ENCODE data around the gene ISG15.

GRCh38 chr1:1041873-1042272, 28.6 kb downstream of the ISG15 start:
- TF ChIP-seq EZH2phosphoT487 (IDR thresholded peaks at IDR 0.05; ENCODE audit: borderline replicate concordance, low read depth) (no peak), JUND (IDR thresholded peaks at IDR 0.05) (no peak), SMC3 (IDR thresholded peaks at IDR 0.05; ENCODE audit: low read depth, low read length) (no peak), RCOR1 (IDR thresholded peaks at IDR 0.05; ENCODE audit: low read length) (no peak), NFIC (IDR thresholded peaks at IDR 0.05; ENCODE audit: borderline replicate concordance) (no peak), CTCF (IDR thresholded peaks at IDR 0.05) (no peak), USF2 (IDR thresholded peaks at IDR 0.05; ENCODE audit: borderline replicate concordance, low read depth, low read length) (no peak)
- TF ChIP-seq, protein P1, sequence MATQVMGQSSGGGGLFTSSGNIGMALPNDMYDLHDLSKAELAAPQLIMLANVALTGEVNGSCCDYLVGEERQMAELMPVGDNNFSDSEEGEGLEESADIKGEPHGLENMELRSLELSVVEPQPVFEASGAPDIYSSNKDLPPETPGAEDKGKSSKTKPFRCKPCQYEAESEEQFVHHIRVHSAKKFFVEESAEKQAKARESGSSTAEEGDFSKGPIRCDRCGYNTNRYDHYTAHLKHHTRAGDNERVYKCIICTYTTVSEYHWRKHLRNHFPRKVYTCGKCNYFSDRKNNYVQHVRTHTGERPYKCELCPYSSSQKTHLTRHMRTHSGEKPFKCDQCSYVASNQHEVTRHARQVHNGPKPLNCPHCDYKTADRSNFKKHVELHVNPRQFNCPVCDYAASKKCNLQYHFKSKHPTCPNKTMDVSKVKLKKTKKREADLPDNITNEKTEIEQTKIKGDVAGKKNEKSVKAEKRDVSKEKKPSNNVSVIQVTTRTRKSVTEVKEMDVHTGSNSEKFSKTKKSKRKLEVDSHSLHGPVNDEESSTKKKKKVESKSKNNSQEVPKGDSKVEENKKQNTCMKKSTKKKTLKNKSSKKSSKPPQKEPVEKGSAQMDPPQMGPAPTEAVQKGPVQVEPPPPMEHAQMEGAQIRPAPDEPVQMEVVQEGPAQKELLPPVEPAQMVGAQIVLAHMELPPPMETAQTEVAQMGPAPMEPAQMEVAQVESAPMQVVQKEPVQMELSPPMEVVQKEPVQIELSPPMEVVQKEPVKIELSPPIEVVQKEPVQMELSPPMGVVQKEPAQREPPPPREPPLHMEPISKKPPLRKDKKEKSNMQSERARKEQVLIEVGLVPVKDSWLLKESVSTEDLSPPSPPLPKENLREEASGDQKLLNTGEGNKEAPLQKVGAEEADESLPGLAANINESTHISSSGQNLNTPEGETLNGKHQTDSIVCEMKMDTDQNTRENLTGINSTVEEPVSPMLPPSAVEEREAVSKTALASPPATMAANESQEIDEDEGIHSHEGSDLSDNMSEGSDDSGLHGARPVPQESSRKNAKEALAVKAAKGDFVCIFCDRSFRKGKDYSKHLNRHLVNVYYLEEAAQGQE (IDR thresholded peaks at IDR 0.05; ENCODE audit: low read depth, low read length), result no peak
